T-helper 1 cell treated with Interleukin-12 subunit alpha and Interleukin-12 subunit beta and Interleukin-4 antibody, amounts not matched to agents 30 μg/mL and 1 μg/mL, for 36 hours (primary cell): ENCODE data around the gene PRR33.
"Not testable (repeated sequence)": the region's sequence is repeated elsewhere in the genome, so short reads cannot be mapped to it uniquely, and the experiment has no call there.

Source experiments
- H3K27ac Mint-ChIP-seq: one replicate; pipeline ENCODE4 v1.8.0; 2021; ENCODE audit warnings: mild to moderate bottlenecking, mixed read lengths
- H3K27me3 Mint-ChIP-seq: one replicate; pipeline ENCODE4 v1.8.0; 2021; ENCODE audit warnings: low read depth, mixed read lengths
- H3K36me3 Mint-ChIP-seq: one replicate; pipeline ENCODE4 v1.8.0; 2021; ENCODE audit warnings: low read depth, mixed read lengths
- H3K4me1 Mint-ChIP-seq: one replicate; pipeline ENCODE4 v1.8.0; 2021; ENCODE audit warnings: low read depth, mixed read lengths
- H3K4me3 Mint-ChIP-seq: one replicate; pipeline ENCODE4 v1.8.0; 2021; ENCODE audit warnings: mild to moderate bottlenecking, moderate library complexity, mixed read lengths
- H3K9me3 Mint-ChIP-seq: one replicate; pipeline ENCODE4 v1.8.0; 2021; ENCODE audit warnings: mixed read lengths

The PRR33 gene

GRCh38 chr11:1880746-1881441, 10.8 kb downstream of the PRR33 start:
- Mint-ChIP-seq H3K4me1 (no peaks in the 10 kb centered on the region), H3K36me3 (no peaks in the 10 kb centered on the region), H3K4me3 (no peak overlapping the region), H3K9me3 (no peaks in the 10 kb centered on the region), H3K27ac (no peak overlapping the region), H3K27me3 (no peaks in the 10 kb centered on the region)

GRCh38 chr11:1879941-1880720, 11.6 kb downstream of the PRR33 start:
- Mint-ChIP-seq H3K4me3 (no peak overlapping the region), H3K4me1 (peaks cover 2% of the 10 kb centered on the region), H3K27me3 (no peaks in the 10 kb centered on the region), H3K27ac (no peak overlapping the region), H3K36me3 (no peaks in the 10 kb centered on the region), H3K9me3 (no peaks in the 10 kb centered on the region)

- Mint-ChIP-seq H3K9me3 (no peaks in the 10 kb centered on the region), H3K4me3 (no peak overlapping the region), H3K27me3 (no peaks in the 10 kb centered on the region), H3K4me1 (peaks cover 2% of the 10 kb centered on the region), H3K36me3 (no peaks in the 10 kb centered on the region), H3K27ac (no peak overlapping the region)
Observed at GRCh38 chr11:1879342-1879940, 12.3 kb downstream of the PRR33 start.

- H3K4me1 Mint-ChIP-seq, result peaks cover 2% of the 10 kb centered on the region
- H3K27ac Mint-ChIP-seq, result no peak overlapping the region
- no peaks in the 10 kb centered on the region for H3K9me3 Mint-ChIP-seq
- H3K36me3 Mint-ChIP-seq, result no peaks in the 10 kb centered on the region
- H3K4me3 Mint-ChIP-seq, result no peak overlapping the region
- no peaks in the 10 kb centered on the region for H3K27me3 Mint-ChIP-seq
Observed at GRCh38 chr11:1878137-1879031, 13.3 kb downstream of the PRR33 start.

- no peak overlapping the region for H3K4me3 Mint-ChIP-seq
- no peaks in the 10 kb centered on the region for H3K27me3 Mint-ChIP-seq
- H3K27ac Mint-ChIP-seq, result no peak overlapping the region
- H3K36me3 Mint-ChIP-seq, result no peaks in the 10 kb centered on the region
- peaks cover 2% of the 10 kb centered on the region for H3K4me1 Mint-ChIP-seq
- H3K9me3 Mint-ChIP-seq, result no peaks in the 10 kb centered on the region
Observed at GRCh38 chr11:1877211-1878136, 14.2 kb downstream of the PRR33 start.

GRCh38 chr11:1876361-1877063, 15.2 kb downstream of the PRR33 start:
- Mint-ChIP-seq H3K27me3 (no peaks in the 10 kb centered on the region), H3K36me3 (no peaks in the 10 kb centered on the region), H3K27ac (no peak overlapping the region), H3K4me3 (no peak overlapping the region), H3K4me1 (peaks cover 4% of the 10 kb centered on the region), H3K9me3 (no peaks in the 10 kb centered on the region)

GRCh38 chr11:1875851-1876301, 15.8 kb downstream of the PRR33 start:
- not testable (repeated sequence) for H3K27me3 Mint-ChIP-seq, H3K9me3 Mint-ChIP-seq, H3K4me1 Mint-ChIP-seq, H3K27ac Mint-ChIP-seq, H3K4me3 Mint-ChIP-seq, H3K36me3 Mint-ChIP-seq

- Mint-ChIP-seq H3K27ac (peak overlapping the region; percentile 55), H3K36me3 (peaks cover 2% of the 10 kb centered on the region), H3K4me3 (no peak overlapping the region), H3K9me3 (no peaks in the 10 kb centered on the region), H3K4me1 (peaks cover 12% of the 10 kb centered on the region), H3K27me3 (no peaks in the 10 kb centered on the region)
Observed at GRCh38 chr11:1875093-1875850, 16.4 kb downstream of the PRR33 start.

- not testable (repeated sequence) for H3K9me3 Mint-ChIP-seq, H3K27me3 Mint-ChIP-seq, H3K36me3 Mint-ChIP-seq, H3K4me3 Mint-ChIP-seq, H3K27ac Mint-ChIP-seq
- H3K4me1 Mint-ChIP-seq, result peaks cover 12% of the 10 kb centered on the region
Observed at GRCh38 chr11:1874441-1875092, 17.1 kb downstream of the PRR33 start.

- not testable (repeated sequence) for H3K27me3 Mint-ChIP-seq, H3K9me3 Mint-ChIP-seq, H3K36me3 Mint-ChIP-seq, H3K4me3 Mint-ChIP-seq, H3K27ac Mint-ChIP-seq
- peaks cover 14% of the 10 kb centered on the region for H3K4me1 Mint-ChIP-seq
Observed at GRCh38 chr11:1873813-1874150, 17.9 kb downstream of the PRR33 start.

GRCh38 chr11:1873048-1873812, 18.5 kb downstream of the PRR33 start:
- Mint-ChIP-seq H3K4me1 (peaks cover 14% of the 10 kb centered on the region), H3K4me3 (no peak overlapping the region), H3K27ac (no peak overlapping the region), H3K9me3 (no peaks in the 10 kb centered on the region), H3K27me3 (no peaks in the 10 kb centered on the region), H3K36me3 (peaks cover 8% of the 10 kb centered on the region)
